Ascending aorta (tissue), 2 donors: ENCODE measurements around the gene LTA4H. TPM values are rescaled to one million over a fixed set of nuclear protein-coding genes. Genes with fewer than 3 reads are reported as not detected.

ENCODE experiments used
- DNase-seq, 2 donors: peaks; one replicate each; pipeline ENCODE4 v3.0.0-alpha.2; 2019; ENCODE audit warnings: low spot score in 2 of 2
- H3K27ac ChIP-seq, 2 donors: fragments of 200-600 bp; sonication (generic); one replicate each; pipeline ENCODE4 v1.5.1; 2016 to 2017; ENCODE audit warnings: mild to moderate bottlenecking in 1 of 2
- H3K27me3 ChIP-seq: fragments of 200-600 bp; sonication (generic); one replicate; pipeline ENCODE4 v1.5.1; 2017
- H3K36me3 ChIP-seq, 2 donors: fragments of 200-600 bp; sonication (generic); one replicate each; pipeline ENCODE4 v1.5.1; 2016
- H3K4me1 ChIP-seq, 2 donors: fragments of 200-600 bp; sonication (generic); one replicate each; pipeline ENCODE4 v1.5.1; 2016 to 2017; ENCODE audit warnings: mild to moderate bottlenecking in 1 of 2
- H3K4me3 ChIP-seq, 2 donors: fragments of 200-600 bp; sonication (generic); one replicate each; pipeline ENCODE4 v1.5.1; 2016 to 2017; ENCODE audit warnings: mild to moderate bottlenecking in 1 of 2
- H3K9me3 ChIP-seq, 2 donors: fragments of 200-600 bp; sonication (generic); one replicate each; pipeline ENCODE4 v1.5.1; 2016
- intact Hi-C: fragments of 100-400 bp; cut with DNase I; formaldehyde crosslinking; loops from one replicate; pipeline ENCODE4 v1.15.1; 2023
- total RNA-seq: library from RNA; depleted of rRNA; stranded (reverse); fragments of >200 nt; gene quantifications from one replicate; pipeline ENCODE4 v1.1.0, GENCODE V29; 2016
- TF ChIP-seq, protein P1 (sequence below), 3 experiments: fragments of 200-600 bp in 2 of 3; fragments of 450-650 bp in 1 of 3; sonication (generic) in 2 of 3; IDR thresholded peaks; one replicate each; pipeline ENCODE4 v1.5.1; 2016 to 2019; ENCODE audit warnings: antibody characterized with exemption in 3 of 3, mild to moderate bottlenecking in 1 of 3, moderate library complexity in 1 of 3

Gene LTA4H
- total RNA-seq, 1 donor from 2014 or later, result 47.3 TPM

DNA sequence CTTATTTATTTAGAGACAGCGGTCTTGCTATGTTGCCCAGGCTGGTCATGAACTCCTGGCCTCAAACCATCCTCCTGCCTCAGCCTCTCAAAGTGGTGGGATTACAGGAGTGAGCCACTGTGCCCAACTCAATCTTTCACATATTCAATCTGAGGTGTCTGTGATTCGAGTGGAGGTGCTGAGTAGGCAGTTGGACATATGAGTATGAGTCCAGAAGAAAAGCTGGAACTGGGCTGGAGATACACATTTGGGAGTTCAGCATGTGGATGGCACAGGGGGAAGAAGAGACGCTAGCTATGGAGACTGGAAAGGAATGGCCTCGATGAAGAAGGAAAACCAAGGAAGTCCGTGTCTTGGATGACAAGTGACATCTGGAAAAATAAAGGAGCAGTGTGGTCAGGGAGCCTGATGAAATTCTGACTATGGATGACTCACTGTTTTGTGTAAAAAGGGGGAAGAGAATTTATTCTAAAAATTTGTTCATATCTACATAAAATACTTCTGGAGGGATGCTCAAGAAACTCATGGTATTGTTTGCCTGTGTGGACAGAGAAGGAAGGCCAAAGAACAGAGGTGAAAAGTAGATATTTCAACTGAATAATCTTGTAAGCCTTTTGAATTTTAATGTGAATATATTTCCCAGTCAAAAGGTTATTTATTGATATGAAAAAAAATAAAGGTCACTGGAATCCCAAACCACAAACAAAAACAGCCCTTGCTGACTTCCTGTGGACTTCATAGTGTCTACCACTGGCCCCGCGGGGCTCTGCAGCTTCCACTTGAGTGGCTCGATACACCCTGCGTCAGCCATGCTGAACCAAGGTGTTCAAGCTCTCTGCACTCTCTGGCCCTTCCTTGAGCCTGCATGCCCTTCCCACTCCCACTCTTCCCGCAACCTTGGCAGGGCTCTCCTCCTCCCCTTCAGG lies 8.9 kb upstream of the LTA4H start:
- no peaks in the 10 kb centered on the region for H3K9me3 ChIP-seq
- intact Hi-C loops, result no loop called here
- H3K27ac ChIP-seq, result no peak overlapping the region
- TF ChIP-seq, protein P1, sequence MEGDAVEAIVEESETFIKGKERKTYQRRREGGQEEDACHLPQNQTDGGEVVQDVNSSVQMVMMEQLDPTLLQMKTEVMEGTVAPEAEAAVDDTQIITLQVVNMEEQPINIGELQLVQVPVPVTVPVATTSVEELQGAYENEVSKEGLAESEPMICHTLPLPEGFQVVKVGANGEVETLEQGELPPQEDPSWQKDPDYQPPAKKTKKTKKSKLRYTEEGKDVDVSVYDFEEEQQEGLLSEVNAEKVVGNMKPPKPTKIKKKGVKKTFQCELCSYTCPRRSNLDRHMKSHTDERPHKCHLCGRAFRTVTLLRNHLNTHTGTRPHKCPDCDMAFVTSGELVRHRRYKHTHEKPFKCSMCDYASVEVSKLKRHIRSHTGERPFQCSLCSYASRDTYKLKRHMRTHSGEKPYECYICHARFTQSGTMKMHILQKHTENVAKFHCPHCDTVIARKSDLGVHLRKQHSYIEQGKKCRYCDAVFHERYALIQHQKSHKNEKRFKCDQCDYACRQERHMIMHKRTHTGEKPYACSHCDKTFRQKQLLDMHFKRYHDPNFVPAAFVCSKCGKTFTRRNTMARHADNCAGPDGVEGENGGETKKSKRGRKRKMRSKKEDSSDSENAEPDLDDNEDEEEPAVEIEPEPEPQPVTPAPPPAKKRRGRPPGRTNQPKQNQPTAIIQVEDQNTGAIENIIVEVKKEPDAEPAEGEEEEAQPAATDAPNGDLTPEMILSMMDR (IDR thresholded peaks at IDR 0.05), result no peak
- H3K4me1 ChIP-seq, result peaks cover 0 to 9% of the 10 kb centered on the region in 2 donors
- no peak for DNase-seq
- no peaks in the 10 kb centered on the region for H3K27me3 ChIP-seq
- no peak overlapping the region for H3K4me3 ChIP-seq
- H3K36me3 ChIP-seq, result no peaks in the 10 kb centered on the region

- Histone ChIP-seq H3K4me1 (no peaks in the 10 kb centered on the region), H3K4me3 (no peak overlapping the region), H3K9me3 (no peaks in the 10 kb centered on the region), H3K27ac (no peak overlapping the region), H3K27me3 (no peaks in the 10 kb centered on the region), H3K36me3 (no peaks in the 10 kb centered on the region)
- intact Hi-C loops, result no loop called here
- DNase-seq, result no peak
- TF ChIP-seq, protein P1 (IDR thresholded peaks at IDR 0.05), result no peak
Observed at GRCh38 chr12:96041181-96041580, 5.8 kb upstream of the LTA4H start.

DNA sequence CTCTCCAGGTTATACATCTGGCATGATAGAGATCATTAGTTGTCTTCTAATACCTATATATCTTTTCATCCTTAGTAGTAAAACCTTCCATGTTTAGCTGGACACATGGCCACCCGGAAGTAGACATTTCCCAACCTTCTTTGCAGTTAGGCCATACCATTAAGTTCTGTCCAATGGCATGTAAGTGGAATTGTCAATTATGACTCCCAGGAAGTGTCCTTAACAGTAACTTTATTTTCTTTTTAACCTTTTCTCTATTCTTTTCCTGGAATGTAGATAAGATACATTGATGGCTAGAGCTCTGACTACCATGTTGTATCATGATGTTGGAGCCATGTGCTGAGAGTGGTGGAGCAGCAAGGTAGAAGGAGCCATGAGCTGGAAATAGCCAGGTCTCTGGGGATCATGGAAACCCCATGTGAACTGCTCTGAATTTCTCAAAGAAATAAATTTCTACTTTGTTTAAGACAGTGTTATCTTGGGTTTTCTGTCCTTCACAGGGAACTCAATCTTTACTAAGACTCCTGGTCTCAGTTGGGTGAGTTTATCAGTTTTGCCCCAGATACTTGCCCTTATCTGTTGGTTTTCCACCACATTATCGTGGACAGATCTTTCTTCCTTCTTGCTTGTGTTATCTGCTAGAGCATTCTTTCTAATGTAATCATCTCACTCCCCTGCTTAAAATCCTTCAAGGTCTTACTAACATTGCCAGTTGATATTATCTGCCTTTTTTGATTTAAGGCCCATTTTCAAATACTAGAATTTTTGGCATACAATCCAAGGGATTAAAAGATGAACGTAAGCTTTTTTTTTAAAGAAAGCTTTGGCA lies 5.1 kb upstream of the LTA4H start:
- intact Hi-C loops, result no loop called here
- H3K4me1 ChIP-seq, result no peaks in the 10 kb centered on the region
- H3K4me3 ChIP-seq, result no peak overlapping the region
- DNase-seq, result no peak
- H3K36me3 ChIP-seq, result no peaks in the 10 kb centered on the region
- no peaks in the 10 kb centered on the region for H3K27me3 ChIP-seq
- no peak overlapping the region for H3K27ac ChIP-seq
- TF ChIP-seq, protein P1 (IDR thresholded peaks at IDR 0.05), result no peak
- H3K9me3 ChIP-seq, result no peaks in the 10 kb centered on the region

- no peak for DNase-seq
- intact Hi-C loops, result loop anchor here (5.0 kb wide), 1 partner anchor 448 kb away; the partner anchor contains the start of gene CFAP54
- H3K4me3 ChIP-seq, result no peak overlapping the region
Observed at GRCh38 chr12:96039516-96039915, 4.1 kb upstream of the LTA4H start.

GRCh38 chr12:96036765-96037455 lies 1.5 kb upstream of the LTA4H start:
- H3K27me3 ChIP-seq, result no peaks in the 10 kb centered on the region
- no peaks in the 10 kb centered on the region for H3K36me3 ChIP-seq
- no peaks in the 10 kb centered on the region for H3K9me3 ChIP-seq
- no peak overlapping the region for H3K4me3 ChIP-seq
- no peak for DNase-seq
- H3K4me1 ChIP-seq, result peaks cover 0 to 13% of the 10 kb centered on the region in 2 donors
- H3K27ac ChIP-seq, result no peak overlapping the region
- intact Hi-C loops, result loop anchor here (2.0 to 5.0 kb wide), 2 partner anchors 364 to 450 kb away; partner anchors contain the start of genes CDK17 and CFAP54
- TF ChIP-seq, protein P1 (IDR thresholded peaks at IDR 0.05), result no peak

More at GRCh38 chr12:96039516-96039915, 4.1 kb upstream of the LTA4H start:
- Histone ChIP-seq H3K27me3 (no peaks in the 10 kb centered on the region), H3K9me3 (no peaks in the 10 kb centered on the region), H3K4me1 (no peaks in the 10 kb centered on the region), H3K27ac (no peak overlapping the region), H3K36me3 (no peaks in the 10 kb centered on the region)
- TF ChIP-seq, protein P1 (IDR thresholded peaks at IDR 0.05), result no peak
